Measurements from ENCODE around the gene ATXN2. TPM values are rescaled to one million over a fixed set of nuclear protein-coding genes. Genes with fewer than 3 reads are reported as not detected.

ATXN2 gene
- total and polyA plus RNA-seq, 4 donors = 51.7 to 99.2 (median 74.4) TPM

- H3K4me3 ChIP-seq (ENCODE audit: low read depth, low read length) = no peak overlapping the region
- peaks cover 18% of the 10 kb centered on the region for H3K4me1 ChIP-seq (ENCODE audit: control insufficient read depth, insufficient read depth, low read length)
- H3K9me3 ChIP-seq (ENCODE audit: control insufficient read depth, insufficient read depth, low read length) = no peaks in the 10 kb centered on the region
- H3K27ac ChIP-seq (ENCODE audit: low read depth, low read length) = no peak overlapping the region
- peaks cover 11% of the 10 kb centered on the region for H3K36me3 ChIP-seq (ENCODE audit: control insufficient read depth, insufficient read depth, low read length)
- WGBS (ENCODE audit: insufficient coverage) = 83% methylated on average over 1 of the region's 2 CpGs
- no peak for DNase-seq (ENCODE audit: low read depth in 4 of 6, low spot score in 6 of 6)
- H3K27me3 ChIP-seq (ENCODE audit: control insufficient read depth, insufficient read depth, low read length) = no peaks in the 10 kb centered on the region
These were observed 181.8 kb downstream of the ATXN2 start for GRCh38 chr12:111417290-111417689.

DNA sequence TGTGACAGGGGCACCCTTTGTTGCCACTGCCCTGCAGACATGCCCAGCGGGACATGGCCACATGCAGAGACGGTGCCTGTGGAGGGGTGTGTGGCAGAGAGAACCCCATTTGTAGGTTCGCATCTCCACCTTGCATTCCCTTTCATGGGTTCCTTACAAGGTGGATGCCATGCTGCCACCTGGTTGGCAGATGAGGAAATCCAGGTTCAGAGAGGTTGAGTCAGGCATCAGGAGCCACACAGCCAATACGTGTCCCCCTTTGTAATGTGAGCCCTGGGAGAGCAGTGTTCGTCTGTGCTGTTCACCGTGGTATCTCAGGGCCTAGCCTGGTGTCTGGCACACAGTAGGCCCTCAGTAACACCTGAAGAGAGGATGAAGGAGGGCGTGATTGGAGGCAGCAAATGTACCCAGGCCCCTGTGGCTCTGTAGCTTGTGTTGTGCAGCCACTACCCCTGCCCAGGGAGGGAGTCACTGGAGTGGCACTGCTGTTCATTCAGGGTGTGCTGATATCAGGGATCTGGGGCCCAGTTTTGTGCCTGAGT, 184.3 kb downstream of the ATXN2 start:
- no peaks in the 10 kb centered on the region for H3K9me3 ChIP-seq (ENCODE audit: control insufficient read depth, insufficient read depth, low read length)
- 86% methylated on average over 7 of the region's 7 CpGs for WGBS (ENCODE audit: insufficient coverage)
- no peak for DNase-seq (ENCODE audit: low read depth in 4 of 6, low spot score in 6 of 6)
- peaks cover 14% of the 10 kb centered on the region for H3K36me3 ChIP-seq (ENCODE audit: control insufficient read depth, insufficient read depth, low read length)
- peaks cover 41% of the 10 kb centered on the region for H3K4me1 ChIP-seq (ENCODE audit: control insufficient read depth, insufficient read depth, low read length)
- no peak overlapping the region for H3K27ac ChIP-seq (ENCODE audit: low read depth, low read length)
- no peak overlapping the region for H3K4me3 ChIP-seq (ENCODE audit: low read depth, low read length)
- no peaks in the 10 kb centered on the region for H3K27me3 ChIP-seq (ENCODE audit: control insufficient read depth, insufficient read depth, low read length)

- 45% methylated on average over 2 of the region's 12 CpGs for WGBS (ENCODE audit: insufficient coverage)
- no peak for DNase-seq (ENCODE audit: low read depth in 4 of 6, low spot score in 6 of 6)
- Histone ChIP-seq H3K36me3 (ENCODE audit: control insufficient read depth, insufficient read depth, low read length) (peaks cover 13% of the 10 kb centered on the region), H3K27ac (ENCODE audit: low read depth, low read length) (peak overlapping the region; percentile 67), H3K4me3 (ENCODE audit: low read depth, low read length) (no peak overlapping the region), H3K9me3 (ENCODE audit: control insufficient read depth, insufficient read depth, low read length) (no peaks in the 10 kb centered on the region), H3K27me3 (ENCODE audit: control insufficient read depth, insufficient read depth, low read length) (no peaks in the 10 kb centered on the region), H3K4me1 (ENCODE audit: control insufficient read depth, insufficient read depth, low read length) (peaks cover 52% of the 10 kb centered on the region)
These were observed 185.6 kb downstream of the ATXN2 start for GRCh38 chr12:111413442-111414086.

GRCh38 chr12:111412830-111413441, 186.2 kb downstream of the ATXN2 start:
- Histone ChIP-seq H3K4me1 (ENCODE audit: control insufficient read depth, insufficient read depth, low read length) (peaks cover 56% of the 10 kb centered on the region), H3K27me3 (ENCODE audit: control insufficient read depth, insufficient read depth, low read length) (no peaks in the 10 kb centered on the region), H3K9me3 (ENCODE audit: control insufficient read depth, insufficient read depth, low read length) (no peaks in the 10 kb centered on the region), H3K4me3 (ENCODE audit: low read depth, low read length) (no peak overlapping the region), H3K36me3 (ENCODE audit: control insufficient read depth, insufficient read depth, low read length) (peaks cover 8% of the 10 kb centered on the region), H3K27ac (ENCODE audit: low read depth, low read length) (peak overlapping the region; percentile 67)
- WGBS (ENCODE audit: insufficient coverage) = 53% methylated on average over 5 of the region's 6 CpGs
- no peak for DNase-seq (ENCODE audit: low read depth in 4 of 6, low spot score in 6 of 6)

DNA sequence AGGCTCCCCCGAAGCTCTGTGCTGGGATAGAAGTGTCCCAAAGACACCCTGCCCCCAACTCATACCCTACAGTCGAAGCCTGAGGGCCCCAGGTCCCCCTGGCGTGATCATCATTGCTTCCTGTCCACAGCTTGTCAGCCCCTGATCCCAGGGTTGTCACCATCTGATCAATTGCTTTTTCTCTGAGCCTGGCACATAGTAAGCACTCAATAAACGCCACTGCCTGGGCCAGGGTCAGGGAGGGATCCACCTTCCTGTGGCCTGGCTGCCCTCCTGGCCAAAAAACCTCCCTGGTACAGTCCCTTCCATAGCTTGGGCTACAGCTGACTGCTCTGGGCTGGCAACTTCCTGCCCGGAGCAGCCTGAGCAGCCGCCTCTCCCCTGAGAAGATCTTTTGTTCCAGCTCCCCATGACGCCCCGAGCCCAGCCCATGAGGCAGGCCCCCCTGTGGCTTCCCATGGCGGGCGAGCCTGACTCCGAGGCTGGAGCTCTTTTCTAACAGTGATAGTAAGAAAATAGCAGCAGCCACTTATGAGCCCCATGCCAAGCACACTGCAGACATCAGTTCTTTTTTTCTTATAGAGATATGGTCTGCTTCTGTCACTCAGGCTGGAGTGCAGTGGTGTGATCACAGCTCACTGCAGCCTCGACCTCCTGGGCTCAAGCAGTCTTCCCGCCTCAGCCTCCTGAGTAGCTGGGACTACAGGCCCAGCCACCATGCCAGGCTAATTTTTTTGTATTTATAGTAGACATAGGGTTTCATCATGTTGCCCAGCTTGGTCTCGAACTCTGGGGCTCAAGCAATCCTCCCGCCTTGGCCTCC, 186.9 kb downstream of the ATXN2 start:
- peak in 1 of 6 donors; percentile 47 for DNase-seq (ENCODE audit: low read depth in 4 of 6, low spot score in 6 of 6)
- no peak overlapping the region for H3K4me3 ChIP-seq (ENCODE audit: low read depth, low read length)
- H3K36me3 ChIP-seq (ENCODE audit: control insufficient read depth, insufficient read depth, low read length) = peaks cover 6% of the 10 kb centered on the region
- H3K27me3 ChIP-seq (ENCODE audit: control insufficient read depth, insufficient read depth, low read length) = no peaks in the 10 kb centered on the region
- H3K4me1 ChIP-seq (ENCODE audit: control insufficient read depth, insufficient read depth, low read length) = peaks cover 62% of the 10 kb centered on the region
- H3K27ac ChIP-seq (ENCODE audit: low read depth, low read length) = peak overlapping the region; percentile 67
- WGBS (ENCODE audit: insufficient coverage) = 45% methylated on average over 10 of the region's 15 CpGs
- H3K9me3 ChIP-seq (ENCODE audit: control insufficient read depth, insufficient read depth, low read length) = no peaks in the 10 kb centered on the region

GRCh38 chr12:111411185-111411764, 187.8 kb downstream of the ATXN2 start:
- peaks cover 6% of the 10 kb centered on the region for H3K36me3 ChIP-seq (ENCODE audit: control insufficient read depth, insufficient read depth, low read length)
- H3K9me3 ChIP-seq (ENCODE audit: control insufficient read depth, insufficient read depth, low read length) = no peaks in the 10 kb centered on the region
- 82% methylated on average over 7 of the region's 8 CpGs for WGBS (ENCODE audit: insufficient coverage)
- H3K27ac ChIP-seq (ENCODE audit: low read depth, low read length) = peak overlapping the region; percentile 67
- peaks cover 71% of the 10 kb centered on the region for H3K4me1 ChIP-seq (ENCODE audit: control insufficient read depth, insufficient read depth, low read length)
- no peak overlapping the region for H3K4me3 ChIP-seq (ENCODE audit: low read depth, low read length)
- H3K27me3 ChIP-seq (ENCODE audit: control insufficient read depth, insufficient read depth, low read length) = no peaks in the 10 kb centered on the region
- DNase-seq (ENCODE audit: low read depth in 4 of 6, low spot score in 6 of 6) = no peak

GRCh38 chr12:111410431-111411184, 188.5 kb downstream of the ATXN2 start:
- no peaks in the 10 kb centered on the region for H3K9me3 ChIP-seq (ENCODE audit: control insufficient read depth, insufficient read depth, low read length)
- H3K4me1 ChIP-seq (ENCODE audit: control insufficient read depth, insufficient read depth, low read length) = peaks cover 74% of the 10 kb centered on the region
- peaks cover 6% of the 10 kb centered on the region for H3K36me3 ChIP-seq (ENCODE audit: control insufficient read depth, insufficient read depth, low read length)
- no peak overlapping the region for H3K27ac ChIP-seq (ENCODE audit: low read depth, low read length)
- no peaks in the 10 kb centered on the region for H3K27me3 ChIP-seq (ENCODE audit: control insufficient read depth, insufficient read depth, low read length)
- DNase-seq (ENCODE audit: low read depth in 4 of 6, low spot score in 6 of 6) = no peak
- 66% methylated on average over 7 of the region's 12 CpGs for WGBS (ENCODE audit: insufficient coverage)
- no peak overlapping the region for H3K4me3 ChIP-seq (ENCODE audit: low read depth, low read length)

GRCh38 chr12:111409780-111410430, 189.2 kb downstream of the ATXN2 start:
- Histone ChIP-seq H3K4me3 (ENCODE audit: low read depth, low read length) (no peak overlapping the region), H3K36me3 (ENCODE audit: control insufficient read depth, insufficient read depth, low read length) (peaks cover 6% of the 10 kb centered on the region), H3K27ac (ENCODE audit: low read depth, low read length) (no peak overlapping the region), H3K4me1 (ENCODE audit: control insufficient read depth, insufficient read depth, low read length) (peaks cover 81% of the 10 kb centered on the region), H3K9me3 (ENCODE audit: control insufficient read depth, insufficient read depth, low read length) (no peaks in the 10 kb centered on the region), H3K27me3 (ENCODE audit: control insufficient read depth, insufficient read depth, low read length) (no peaks in the 10 kb centered on the region)
- DNase-seq (ENCODE audit: low read depth in 4 of 6, low spot score in 6 of 6) = no peak
- 52% methylated on average over 14 of the region's 14 CpGs for WGBS (ENCODE audit: insufficient coverage)
